Mesendoderm (in vitro differentiated cells): ENCODE results near the gene CEP112.

Experiments
- DNase-seq: peaks from one replicate; pipeline ENCODE4 v3.0.0; 2013
- H2AK5ac ChIP-seq: 2 replicates; pipeline ENCODE4 v1.6.1; 2013; ENCODE audit warnings: low read length, inconsistent platforms
- H2BK120ac ChIP-seq: 2 replicates; pipeline ENCODE4 v1.6.1; 2013; ENCODE audit warnings: low read depth, mild to moderate bottlenecking, low read length, moderate library complexity, mixed read lengths
- H2BK15ac ChIP-seq: replicated peaks from 2 replicates; pipeline ENCODE4 v1.6.1; 2013; ENCODE audit warnings: low read depth, mild to moderate bottlenecking, moderate library complexity
- H2BK5ac ChIP-seq: 2 replicates; pipeline ENCODE4 v1.6.1; 2013; ENCODE audit warnings: low read length, inconsistent platforms
- H3K18ac ChIP-seq: 2 replicates; pipeline ENCODE4 v1.6.1; 2013; ENCODE audit warnings: mild to moderate bottlenecking, low read length, mixed read lengths
- H3K23ac ChIP-seq: one replicate; pipeline ENCODE4 v1.6.1; 2013; ENCODE audit warnings: low read length
- H3K27ac ChIP-seq: 2 replicates; pipeline ENCODE4 v1.5.1; 2013; ENCODE audit warnings: low read depth, mild to moderate bottlenecking, inconsistent platforms, low read length, moderate library complexity
- H3K27me3 ChIP-seq: 2 replicates; pipeline ENCODE4 v1.6.1; 2013; ENCODE audit warnings: low read length, control low read depth, mild to moderate bottlenecking, inconsistent platforms; ENCODE audit not compliant: insufficient read depth, poor library complexity
- H3K36me3 ChIP-seq: 2 replicates; pipeline ENCODE4 v1.6.1; 2013; ENCODE audit warnings: low read length, inconsistent platforms; ENCODE audit not compliant: control insufficient read depth, insufficient read depth
- H3K4ac ChIP-seq: one replicate; pipeline ENCODE4 v1.6.1; 2013; ENCODE audit warnings: low read depth, mild to moderate bottlenecking, low read length, moderate library complexity
- H3K4me1 ChIP-seq: 2 replicates; pipeline ENCODE4 v1.6.1; 2013; ENCODE audit warnings: low read depth, low read length, inconsistent platforms; ENCODE audit not compliant: control insufficient read depth
- H3K4me2 ChIP-seq: 2 replicates; pipeline ENCODE4 v1.6.1; 2013; ENCODE audit warnings: low read length
- H3K4me3 ChIP-seq: 2 replicates; pipeline ENCODE4 v1.5.1; 2013; ENCODE audit warnings: mild to moderate bottlenecking, low read length
- H3K56ac ChIP-seq: one replicate; pipeline ENCODE4 v1.6.1; 2013; ENCODE audit warnings: low read length
- H3K79me1 ChIP-seq: 2 replicates; pipeline ENCODE4 v1.6.1; 2013; ENCODE audit warnings: low read length, inconsistent platforms
- H3K79me2 ChIP-seq: 2 replicates; pipeline ENCODE4 v1.6.1; 2013; ENCODE audit warnings: mild to moderate bottlenecking, low read length; ENCODE audit not compliant: control insufficient read depth, insufficient read depth
- H3K9ac ChIP-seq: 2 replicates; pipeline ENCODE4 v1.6.1; 2013; ENCODE audit warnings: low read length, inconsistent platforms
- H4K5ac ChIP-seq: one replicate; pipeline ENCODE4 v1.6.1; 2013; ENCODE audit warnings: low read length
- H4K8ac ChIP-seq: one replicate; pipeline ENCODE4 v1.6.1; 2013; ENCODE audit warnings: low read depth, mild to moderate bottlenecking, control low read depth, low read length, moderate library complexity
- WGBS: extraction: QIAGEN DNeasy Blood & Tissue Kit; methylation state at CpG from one replicate; pipeline ENCODE4 v1.1.7; 2013; ENCODE audit warnings: low lambda C conversion rate, missing lambda C conversion rate; ENCODE audit not compliant: insufficient coverage; ENCODE audit errors: extremely low coverage; 5-methylcytosine and 5-hydroxymethylcytosine counted together

CEP112 gene

GRCh38 chr17:65668211-65668610 lies 523.7 kb downstream of the CEP112 start:
- no CpG with 5 or more reads among the region's 5 CpGs for WGBS
- no peak for DNase-seq

GRCh38 chr17:65667656-65668055 lies 524.3 kb downstream of the CEP112 start:
- Histone ChIP-seq H3K79me2 (no peaks in the 10 kb centered on the region), H3K4me1 (no peaks in the 10 kb centered on the region), H3K79me1 (no peaks in the 10 kb centered on the region), H3K18ac (no peak overlapping the region), H3K56ac (no peak overlapping the region), H2BK15ac (no peak overlapping the region), H3K4me3 (no peak overlapping the region), H4K8ac (no peak overlapping the region), H3K9ac (no peak overlapping the region), H2BK5ac (no peak overlapping the region), H4K5ac (no peak overlapping the region), H2BK120ac (no peak overlapping the region), H3K23ac (no peak overlapping the region), H3K4me2 (no peak overlapping the region), H3K4ac (no peak overlapping the region), H3K27me3 (no peaks in the 10 kb centered on the region), H2AK5ac (no peak overlapping the region), H3K27ac (no peak overlapping the region), H3K36me3 (no peaks in the 10 kb centered on the region)
- DNase-seq = no peak
- WGBS = no CpG with 5 or more reads among the region's 8 CpGs

More at GRCh38 chr17:65668211-65668610, 523.7 kb downstream of the CEP112 start:
- Histone ChIP-seq H2BK15ac (no peak overlapping the region), H3K79me1 (no peaks in the 10 kb centered on the region), H3K18ac (no peak overlapping the region), H2BK5ac (no peak overlapping the region), H3K56ac (no peak overlapping the region), H3K4me3 (no peak overlapping the region), H3K27me3 (no peaks in the 10 kb centered on the region), H3K23ac (no peak overlapping the region), H3K4me2 (no peak overlapping the region), H3K4ac (no peak overlapping the region), H3K9ac (no peak overlapping the region), H4K5ac (no peak overlapping the region), H2BK120ac (no peak overlapping the region), H3K27ac (no peak overlapping the region), H4K8ac (no peak overlapping the region), H3K36me3 (no peaks in the 10 kb centered on the region), H2AK5ac (no peak overlapping the region), H3K79me2 (no peaks in the 10 kb centered on the region), H3K4me1 (no peaks in the 10 kb centered on the region)

- H3K27me3 ChIP-seq = no peaks in the 10 kb centered on the region
- no peak overlapping the region for H3K23ac ChIP-seq
- H3K9ac ChIP-seq = no peak overlapping the region
- H3K4me2 ChIP-seq = no peak overlapping the region
- H4K5ac ChIP-seq = no peak overlapping the region
- no peak overlapping the region for H3K4me3 ChIP-seq
- no peak overlapping the region for H2BK15ac ChIP-seq
- no peak overlapping the region for H2BK5ac ChIP-seq
- H3K56ac ChIP-seq = no peak overlapping the region
- no peak overlapping the region for H3K27ac ChIP-seq
- H3K79me1 ChIP-seq = no peaks in the 10 kb centered on the region
- H3K79me2 ChIP-seq = no peaks in the 10 kb centered on the region
- H3K36me3 ChIP-seq = no peaks in the 10 kb centered on the region
- no peak overlapping the region for H3K4ac ChIP-seq
- no peak overlapping the region for H4K8ac ChIP-seq
- no CpG with 5 or more reads among the region's 1 CpG for WGBS
- no peak for DNase-seq
- no peak overlapping the region for H2AK5ac ChIP-seq
- H3K18ac ChIP-seq = no peak overlapping the region
- H3K4me1 ChIP-seq = no peaks in the 10 kb centered on the region
- H2BK120ac ChIP-seq = no peak overlapping the region
Measured at GRCh38 chr17:65666876-65667321, 525.0 kb downstream of the CEP112 start.

GRCh38 chr17:65665966-65666365 lies 526.0 kb downstream of the CEP112 start:
- Histone ChIP-seq H3K9ac (no peak overlapping the region), H3K79me2 (no peaks in the 10 kb centered on the region), H3K79me1 (no peaks in the 10 kb centered on the region), H3K4ac (no peak overlapping the region), H2BK5ac (no peak overlapping the region), H4K5ac (no peak overlapping the region), H3K23ac (no peak overlapping the region), H3K4me3 (no peak overlapping the region), H3K27ac (no peak overlapping the region), H3K56ac (no peak overlapping the region), H4K8ac (no peak overlapping the region), H3K36me3 (no peaks in the 10 kb centered on the region), H2AK5ac (no peak overlapping the region), H3K4me1 (no peaks in the 10 kb centered on the region), H3K18ac (no peak overlapping the region), H3K4me2 (no peak overlapping the region), H2BK120ac (no peak overlapping the region), H2BK15ac (no peak overlapping the region), H3K27me3 (no peaks in the 10 kb centered on the region)
- DNase-seq = no peak
- no CpG with 5 or more reads among the region's 2 CpGs for WGBS

- Histone ChIP-seq H4K5ac (no peak overlapping the region), H3K56ac (no peak overlapping the region), H4K8ac (no peak overlapping the region), H3K36me3 (no peaks in the 10 kb centered on the region), H2BK5ac (no peak overlapping the region), H3K23ac (no peak overlapping the region), H3K27me3 (no peaks in the 10 kb centered on the region), H3K4me3 (no peak overlapping the region), H2BK120ac (no peak overlapping the region), H2AK5ac (no peak overlapping the region), H3K79me2 (no peaks in the 10 kb centered on the region), H3K79me1 (no peaks in the 10 kb centered on the region), H3K27ac (no peak overlapping the region), H3K18ac (no peak overlapping the region), H3K4me1 (no peaks in the 10 kb centered on the region), H3K4me2 (no peak overlapping the region), H2BK15ac (no peak overlapping the region), H3K9ac (no peak overlapping the region), H3K4ac (no peak overlapping the region)
- no CpG with 5 or more reads among the region's 1 CpG for WGBS
- DNase-seq = no peak
Measured at GRCh38 chr17:65664696-65665095, 527.2 kb downstream of the CEP112 start.

- no peak overlapping the region for H4K8ac ChIP-seq
- H3K27ac ChIP-seq = no peak overlapping the region
- H2BK120ac ChIP-seq = no peak overlapping the region
- no peaks in the 10 kb centered on the region for H3K4me1 ChIP-seq
- no peaks in the 10 kb centered on the region for H3K79me1 ChIP-seq
- H3K56ac ChIP-seq = no peak overlapping the region
- no peak overlapping the region for H3K4me2 ChIP-seq
- H3K4ac ChIP-seq = no peak overlapping the region
- H3K79me2 ChIP-seq = no peaks in the 10 kb centered on the region
- H4K5ac ChIP-seq = no peak overlapping the region
- H2AK5ac ChIP-seq = no peak overlapping the region
- H3K4me3 ChIP-seq = no peak overlapping the region
- H3K36me3 ChIP-seq = no peaks in the 10 kb centered on the region
- H2BK15ac ChIP-seq = no peak overlapping the region
- no peak overlapping the region for H3K23ac ChIP-seq
- no peak overlapping the region for H3K18ac ChIP-seq
- H3K27me3 ChIP-seq = no peaks in the 10 kb centered on the region
- no peak overlapping the region for H3K9ac ChIP-seq
- no peak for DNase-seq
- no peak overlapping the region for H2BK5ac ChIP-seq
- no CpG with 5 or more reads among the region's 4 CpGs for WGBS
Measured at GRCh38 chr17:65664266-65664665, 527.7 kb downstream of the CEP112 start.
